Kidney (tissue), 14 donors: ENCODE data around the gene FAM171A1. TPM values are rescaled to one million over a fixed set of nuclear protein-coding genes. Genes with fewer than 3 reads are reported as not detected.

Source experiments
- DNase-seq, 5 donors: peaks; one replicate each; pipeline ENCODE4 v3.0.0-alpha.2; 2013 to 2020
- FAIRE-seq: peaks from 2 replicates; lab custom pipeline; 2012; peaks lifted over from hg19 to GRCh38; lab: Jason Lieb, UNC
- H3K27ac ChIP-seq, 2 donors: one replicate each; pipeline ENCODE4 v1.7.0; 2013; ENCODE audit warnings: low read depth in 2 of 2, low read length in 2 of 2, inconsistent platforms in 1 of 2
- H3K27me3 ChIP-seq: one replicate; pipeline ENCODE4 v1.7.1; 2013; ENCODE audit warnings: low read length, inconsistent platforms; ENCODE audit not compliant: control insufficient read depth, insufficient read depth
- H3K36me3 ChIP-seq, 3 donors: one replicate each; pipeline versions ENCODE4 v1.7.0 to v1.7.1; 2013; ENCODE audit warnings: low read length in 3 of 3, control low read depth in 1 of 3, inconsistent platforms in 1 of 3; ENCODE audit not compliant: insufficient read depth in 3 of 3, control insufficient read depth in 2 of 3
- H3K4me1 ChIP-seq, 3 donors: one replicate each; pipeline versions ENCODE4 v1.7.0 to v1.7.1; 2013; ENCODE audit warnings: low read length in 3 of 3, inconsistent platforms in 1 of 3, low read depth in 1 of 3; ENCODE audit not compliant: control insufficient read depth in 2 of 3, insufficient read depth in 2 of 3
- H3K4me3 ChIP-seq, 3 donors: one replicate each; pipeline versions ENCODE4 v1.7.0 to v1.8.1; 2013; ENCODE audit warnings: low read length in 3 of 3, control low read depth in 1 of 3, inconsistent platforms in 1 of 3
- H3K9ac ChIP-seq, 3 donors: one replicate each; pipeline versions ENCODE4 v1.7.0 to v1.7.1; 2013; ENCODE audit warnings: low read length in 3 of 3, control low read depth in 1 of 3, inconsistent platforms in 1 of 3
- H3K9me3 ChIP-seq, 3 donors: one replicate each; pipeline versions ENCODE4 v1.7.0 to v1.7.1; 2013; ENCODE audit warnings: low read length in 3 of 3, control low read depth in 1 of 3, inconsistent platforms in 1 of 3; ENCODE audit not compliant: control insufficient read depth in 2 of 3, insufficient read depth in 1 of 3
- CTCF ChIP-seq: IDR thresholded peaks from 3 replicates; pipeline ENCODE4 v1.5.1; 2012; ENCODE audit warnings: mild to moderate bottlenecking, moderate library complexity, borderline replicate concordance; ENCODE audit not compliant: insufficient read depth; ENCODE audit errors: extremely low read depth
- intact Hi-C: fragments of 100-400 bp; cut with DNase I; formaldehyde crosslinking; loops from one replicate; pipeline ENCODE4 v1.11.1; 2022
- polyA plus RNA-seq: library from polyadenylated mRNA; stranded (reverse); fragments of 350-450 nt; fragmentation: Illumina TruSeq; extraction: RNeasy Lipid Tissue Mini Kit (QIAGEN cat#74804); gene quantifications from one replicate; pipeline ENCODE4 v1.2.3, GENCODE V29; 2014; ENCODE audit warnings: low read depth, low replicate concordance; ENCODE audit not compliant: insufficient read depth
- total RNA-seq: library from RNA; stranded (reverse); fragmentation: NEBNext Ultra II Directional; extraction: Animal tissue kit (Norgen Biotek cat#: 25700); gene quantifications from one replicate; pipeline ENCODE4 v1.2.1, GENCODE V29; 2021
- donor health status: control.
- donor health status: control.
- donor health status: control.
- donor health status: control.
- donor health status: control.
- donor health status: DM: yes; HTN: yes; CAD: no.
- donor health status: Normal renal cell carcinoma (clear cell type).

Gene FAM171A1
- total and polyA plus RNA-seq, 2 donors from 2014 or later = 30.4 to 53.0 TPM

GRCh38 chr10:15168786-15169554 lies 202.1 kb downstream of the FAM171A1 start:
- no peak for TF ChIP-seq CTCF
- H3K27me3 ChIP-seq = no peaks in the 10 kb centered on the region
- H3K9ac ChIP-seq = peak overlapping the region in 1 of 3 donors; percentile 32
- FAIRE-seq = no peak
- intact Hi-C loops = no loop called here
- peak overlapping the region in 1 of 3 donors; percentile 33 for H3K4me3 ChIP-seq
- no peaks in the 10 kb centered on the region for H3K36me3 ChIP-seq
- H3K9me3 ChIP-seq = no peaks in the 10 kb centered on the region
- H3K27ac ChIP-seq = peak overlapping the region in 1 of 2 donors; percentile 15
- DNase-seq = peak; percentile 96 to 99 (median 99)
- H3K4me1 ChIP-seq = peaks cover 0 to 22% (median 11%) of the 10 kb centered on the region in 3 donors

- H3K4me1 ChIP-seq = peaks cover 0 to 22% (median 11%) of the 10 kb centered on the region in 3 donors
- peak; percentile 38 for TF ChIP-seq CTCF
- H3K4me3 ChIP-seq = peak within 1 kb of the TSS; percentile 57 to 78 (median 76)
- FAIRE-seq = no peak
- H3K9ac ChIP-seq = peak within 1 kb of the TSS; percentile 69 to 78 (median 75)
- peak within 1 kb of the TSS; percentile 81 to 83 for H3K27ac ChIP-seq
- intact Hi-C loops = no loop called here
- H3K36me3 ChIP-seq = no peaks in the 10 kb centered on the region
- peak in 4 of 5 donors; percentile 92 to 97 (median 96) for DNase-seq
- no peaks in the 10 kb centered on the region for H3K27me3 ChIP-seq
- no peaks in the 10 kb centered on the region for H3K9me3 ChIP-seq
These were observed 202.8 kb downstream of the FAM171A1 start, which contains the start of gene NMT2 for GRCh38 chr10:15168291-15168785. Gene NMT2, minus strand, starts transcription at chr10:15168693. Its CDS starts 81 bp downstream, at chr10:15168612.

- Histone ChIP-seq H3K4me3 (peak overlapping the region; percentile 57 to 76 (median 73)), H3K36me3 (no peaks in the 10 kb centered on the region), H3K27ac (peak overlapping the region; percentile 28 to 73), H3K9ac (peak overlapping the region; percentile 7 to 69 (median 48)), H3K4me1 (peaks cover 0 to 22% (median 11%) of the 10 kb centered on the region in 3 donors), H3K27me3 (no peaks in the 10 kb centered on the region), H3K9me3 (no peaks in the 10 kb centered on the region)
- FAIRE-seq = no peak
- intact Hi-C loops = no loop called here
- DNase-seq = peak; percentile 82 to 90 (median 87)
- peak; percentile 19 for TF ChIP-seq CTCF
These were observed 203.4 kb downstream of the FAM171A1 start for GRCh38 chr10:15167411-15168290.
